HL-60 (cell line): ENCODE results near the gene MAD1L1.

ENCODE experiments used
- CTCF ChIP-seq: IDR thresholded peaks from one replicate; pipeline ENCODE4 v1.5.1; 2011; ENCODE audit warnings: low read length, control low read depth, inconsistent platforms; ENCODE audit not compliant: insufficient read depth
- GABPA ChIP-seq: IDR thresholded peaks from 2 replicates; pipeline ENCODE4 v1.6.1; 2012; ENCODE audit warnings: low read depth
- POLR2AphosphoS5 ChIP-seq: IDR thresholded peaks from 2 replicates; pipeline ENCODE4 v1.6.1; 2012; ENCODE audit warnings: low read depth
- REST ChIP-seq: IDR thresholded peaks from 2 replicates; pipeline ENCODE4 v1.6.1; 2012; ENCODE audit warnings: low read depth; ENCODE audit not compliant: insufficient replicate concordance
- SPI1 ChIP-seq: IDR thresholded peaks from 2 replicates; pipeline ENCODE4 v1.6.1; 2012; ENCODE audit warnings: low read depth, mild to moderate bottlenecking, borderline replicate concordance

GRCh38 chr7:1992554-1992953 is 240.2 kb downstream of the MAD1L1 start:
- TF ChIP-seq CTCF (no peak), REST (no peak), POLR2AphosphoS5 (no peak), SPI1 (no peak), GABPA (no peak)
